IPS-18a (cell line): Measurements from ENCODE around the gene SF3A1.

Experiments used
- H3K27ac ChIP-seq: one replicate; pipeline ENCODE4 v1.5.1; 2013; ENCODE audit warnings: low read length
- H3K27me3 ChIP-seq: one replicate; pipeline ENCODE4 v1.6.1; 2013; ENCODE audit warnings: mild to moderate bottlenecking, low read length; ENCODE audit not compliant: control insufficient read depth, insufficient read depth
- H3K36me3 ChIP-seq: one replicate; pipeline ENCODE4 v1.6.1; 2013; ENCODE audit warnings: low read depth, low read length; ENCODE audit not compliant: control insufficient read depth
- H3K4me1 ChIP-seq: one replicate; pipeline ENCODE4 v1.6.1; 2013; ENCODE audit warnings: low read depth, low read length; ENCODE audit not compliant: control insufficient read depth
- H3K4me3 ChIP-seq: one replicate; pipeline ENCODE4 v1.5.1; 2013; ENCODE audit warnings: low read length
- H3K9ac ChIP-seq: one replicate; pipeline ENCODE4 v1.6.1; 2013; ENCODE audit warnings: mild to moderate bottlenecking, low read length, moderate library complexity
- H3K9me3 ChIP-seq: one replicate; pipeline ENCODE4 v1.6.1; 2013; ENCODE audit warnings: low read depth, low read length; ENCODE audit not compliant: control insufficient read depth

The SF3A1 gene

GRCh38 chr22:30382340-30382739, 25.6 kb upstream of the SF3A1 start:
- H3K4me3 ChIP-seq = no peak overlapping the region
- no peak overlapping the region for H3K9ac ChIP-seq
- no peaks in the 10 kb centered on the region for H3K9me3 ChIP-seq
- no peak overlapping the region for H3K27ac ChIP-seq
- H3K4me1 ChIP-seq = peaks cover 6% of the 10 kb centered on the region
- peaks cover 16% of the 10 kb centered on the region for H3K36me3 ChIP-seq
- H3K27me3 ChIP-seq = no peaks in the 10 kb centered on the region

GRCh38 chr22:30381264-30381663, 24.6 kb upstream of the SF3A1 start:
- Histone ChIP-seq H3K4me3 (no peak overlapping the region), H3K27me3 (no peaks in the 10 kb centered on the region), H3K4me1 (peaks cover 2% of the 10 kb centered on the region), H3K36me3 (peaks cover 16% of the 10 kb centered on the region), H3K9me3 (no peaks in the 10 kb centered on the region), H3K27ac (no peak overlapping the region), H3K9ac (no peak overlapping the region)

- Histone ChIP-seq H3K27ac (no peak overlapping the region), H3K4me3 (no peak overlapping the region), H3K9me3 (no peaks in the 10 kb centered on the region), H3K36me3 (peaks cover 16% of the 10 kb centered on the region), H3K27me3 (no peaks in the 10 kb centered on the region), H3K9ac (no peak overlapping the region), H3K4me1 (no peaks in the 10 kb centered on the region)
Observed at GRCh38 chr22:30380011-30380410, 23.3 kb upstream of the SF3A1 start.

GRCh38 chr22:30375312-30375849, 18.7 kb upstream of the SF3A1 start:
- Histone ChIP-seq H3K36me3 (peaks cover 6% of the 10 kb centered on the region), H3K9me3 (no peaks in the 10 kb centered on the region), H3K27me3 (no peaks in the 10 kb centered on the region), H3K9ac (no peak overlapping the region), H3K4me1 (no peaks in the 10 kb centered on the region), H3K4me3 (no peak overlapping the region), H3K27ac (no peak overlapping the region)

GRCh38 chr22:30373331-30374325, 16.9 kb upstream of the SF3A1 start:
- H3K9me3 ChIP-seq = no peaks in the 10 kb centered on the region
- H3K4me3 ChIP-seq = no peak overlapping the region
- no peak overlapping the region for H3K9ac ChIP-seq
- no peaks in the 10 kb centered on the region for H3K27me3 ChIP-seq
- H3K36me3 ChIP-seq = peaks cover 6% of the 10 kb centered on the region
- H3K4me1 ChIP-seq = no peaks in the 10 kb centered on the region
- H3K27ac ChIP-seq = no peak overlapping the region

GRCh38 chr22:30372915-30373314, 16.2 kb upstream of the SF3A1 start:
- Histone ChIP-seq H3K9ac (no peak overlapping the region), H3K4me3 (no peak overlapping the region), H3K4me1 (no peaks in the 10 kb centered on the region), H3K27me3 (no peaks in the 10 kb centered on the region), H3K36me3 (peaks cover 6% of the 10 kb centered on the region), H3K9me3 (no peaks in the 10 kb centered on the region), H3K27ac (no peak overlapping the region)

GRCh38 chr22:30371981-30372380, 15.3 kb upstream of the SF3A1 start:
- no peaks in the 10 kb centered on the region for H3K27me3 ChIP-seq
- H3K4me3 ChIP-seq = no peak overlapping the region
- H3K27ac ChIP-seq = no peak overlapping the region
- H3K9me3 ChIP-seq = no peaks in the 10 kb centered on the region
- H3K9ac ChIP-seq = no peak overlapping the region
- H3K36me3 ChIP-seq = no peaks in the 10 kb centered on the region
- no peaks in the 10 kb centered on the region for H3K4me1 ChIP-seq

- Histone ChIP-seq H3K4me3 (no peak overlapping the region), H3K27ac (no peak overlapping the region), H3K36me3 (no peaks in the 10 kb centered on the region), H3K9ac (no peak overlapping the region), H3K4me1 (no peaks in the 10 kb centered on the region), H3K9me3 (no peaks in the 10 kb centered on the region), H3K27me3 (no peaks in the 10 kb centered on the region)
Observed at GRCh38 chr22:30371321-30371720, 14.6 kb upstream of the SF3A1 start.

GRCh38 chr22:30370641-30371230, 14.0 kb upstream of the SF3A1 start:
- Histone ChIP-seq H3K9ac (no peak overlapping the region), H3K9me3 (no peaks in the 10 kb centered on the region), H3K4me1 (no peaks in the 10 kb centered on the region), H3K27ac (no peak overlapping the region), H3K27me3 (no peaks in the 10 kb centered on the region), H3K4me3 (no peak overlapping the region), H3K36me3 (no peaks in the 10 kb centered on the region)

- no peaks in the 10 kb centered on the region for H3K9me3 ChIP-seq
- no peaks in the 10 kb centered on the region for H3K36me3 ChIP-seq
- no peak overlapping the region for H3K4me3 ChIP-seq
- no peak overlapping the region for H3K9ac ChIP-seq
- H3K27ac ChIP-seq = no peak overlapping the region
- H3K4me1 ChIP-seq = no peaks in the 10 kb centered on the region
- no peaks in the 10 kb centered on the region for H3K27me3 ChIP-seq
Observed at GRCh38 chr22:30368420-30368819, 11.7 kb upstream of the SF3A1 start.

- H3K4me1 ChIP-seq = peaks cover 8% of the 10 kb centered on the region
- H3K27me3 ChIP-seq = no peaks in the 10 kb centered on the region
- H3K27ac ChIP-seq = no peak overlapping the region
- H3K4me3 ChIP-seq = no peak overlapping the region
- no peaks in the 10 kb centered on the region for H3K36me3 ChIP-seq
- no peaks in the 10 kb centered on the region for H3K9me3 ChIP-seq
- no peak overlapping the region for H3K9ac ChIP-seq
Observed at GRCh38 chr22:30365891-30366290, 9.2 kb upstream of the SF3A1 start.
